Kidney (tissue), 14 donors: ENCODE measurements around the gene LY6G6F. TPM values are rescaled to one million over a fixed set of nuclear protein-coding genes. Genes with fewer than 3 reads are reported as not detected.

Experiments
- DNase-seq, 5 donors: peaks; one replicate each; pipeline ENCODE4 v3.0.0-alpha.2; 2013 to 2020
- FAIRE-seq: peaks from 2 replicates; lab custom pipeline; 2012; peaks lifted over from hg19 to GRCh38; lab: Jason Lieb, UNC
- H3K27ac ChIP-seq, 2 donors: one replicate each; pipeline ENCODE4 v1.7.0; 2013; ENCODE audit warnings: low read depth in 2 of 2, low read length in 2 of 2, inconsistent platforms in 1 of 2
- H3K27me3 ChIP-seq: one replicate; pipeline ENCODE4 v1.7.1; 2013; ENCODE audit warnings: low read length, inconsistent platforms; ENCODE audit not compliant: control insufficient read depth, insufficient read depth
- H3K36me3 ChIP-seq, 3 donors: one replicate each; pipeline versions ENCODE4 v1.7.0 to v1.7.1; 2013; ENCODE audit warnings: low read length in 3 of 3, control low read depth in 1 of 3, inconsistent platforms in 1 of 3; ENCODE audit not compliant: insufficient read depth in 3 of 3, control insufficient read depth in 2 of 3
- H3K4me1 ChIP-seq, 3 donors: one replicate each; pipeline versions ENCODE4 v1.7.0 to v1.7.1; 2013; ENCODE audit warnings: low read length in 3 of 3, inconsistent platforms in 1 of 3, low read depth in 1 of 3; ENCODE audit not compliant: control insufficient read depth in 2 of 3, insufficient read depth in 2 of 3
- H3K4me3 ChIP-seq, 3 donors: one replicate each; pipeline versions ENCODE4 v1.7.0 to v1.8.1; 2013; ENCODE audit warnings: low read length in 3 of 3, control low read depth in 1 of 3, inconsistent platforms in 1 of 3
- H3K9ac ChIP-seq, 3 donors: one replicate each; pipeline versions ENCODE4 v1.7.0 to v1.7.1; 2013; ENCODE audit warnings: low read length in 3 of 3, control low read depth in 1 of 3, inconsistent platforms in 1 of 3
- H3K9me3 ChIP-seq, 3 donors: one replicate each; pipeline versions ENCODE4 v1.7.0 to v1.7.1; 2013; ENCODE audit warnings: low read length in 3 of 3, control low read depth in 1 of 3, inconsistent platforms in 1 of 3; ENCODE audit not compliant: control insufficient read depth in 2 of 3, insufficient read depth in 1 of 3
- CTCF ChIP-seq: IDR thresholded peaks from 3 replicates; pipeline ENCODE4 v1.5.1; 2012; ENCODE audit warnings: mild to moderate bottlenecking, moderate library complexity, borderline replicate concordance; ENCODE audit not compliant: insufficient read depth; ENCODE audit errors: extremely low read depth
- intact Hi-C: fragments of 100-400 bp; cut with DNase I; formaldehyde crosslinking; loops from one replicate; pipeline ENCODE4 v1.11.1; 2022
- polyA plus RNA-seq: library from polyadenylated mRNA; stranded (reverse); fragments of 350-450 nt; fragmentation: Illumina TruSeq; extraction: RNeasy Lipid Tissue Mini Kit (QIAGEN cat#74804); gene quantifications from one replicate; pipeline ENCODE4 v1.2.3, GENCODE V29; 2014; ENCODE audit warnings: low read depth, low replicate concordance; ENCODE audit not compliant: insufficient read depth
- total RNA-seq: library from RNA; stranded (reverse); fragmentation: NEBNext Ultra II Directional; extraction: Animal tissue kit (Norgen Biotek cat#: 25700); gene quantifications from one replicate; pipeline ENCODE4 v1.2.1, GENCODE V29; 2021
- donor health status: control.
- donor health status: control.
- donor health status: control.
- donor health status: control.
- donor health status: control.
- donor health status: DM: yes; HTN: yes; CAD: no.
- donor health status: Normal renal cell carcinoma (clear cell type).

LY6G6F gene
- total and polyA plus RNA-seq, 2 donors from 2014 or later, result not detected

- peak overlapping the region in 1 of 2 donors; percentile 84 for H3K27ac ChIP-seq
- no peak for TF ChIP-seq CTCF
- FAIRE-seq, result no peak
- no peak for DNase-seq
- H3K4me3 ChIP-seq, result peak overlapping the region; percentile 92 to 98 (median 93)
- peak overlapping the region in 2 of 3 donors; percentile 22 to 86 for H3K9ac ChIP-seq
- intact Hi-C loops, result no loop called here
- no peaks in the 10 kb centered on the region for H3K9me3 ChIP-seq
- peaks cover 0 to 45% (median 36%) of the 10 kb centered on the region in 3 donors for H3K4me1 ChIP-seq
- peaks cover 0 to 7% (median 6%) of the 10 kb centered on the region in 3 donors for H3K36me3 ChIP-seq
- H3K27me3 ChIP-seq, result no peaks in the 10 kb centered on the region
Observed at GRCh38 chr6:31661262-31662123, 45.2 kb upstream of the LY6G6F start.

- intact Hi-C loops, result no loop called here
- peaks cover 2 to 48% (median 40%) of the 10 kb centered on the region in 3 donors for H3K4me1 ChIP-seq
- peak overlapping the region in 1 of 3 donors; percentile 94 for H3K4me3 ChIP-seq
- DNase-seq (no peak), FAIRE-seq (no peak)
- no peaks in the 10 kb centered on the region for H3K9me3 ChIP-seq
- no peaks in the 10 kb centered on the region for H3K27me3 ChIP-seq
- peaks cover 0 to 7% (median 6%) of the 10 kb centered on the region in 3 donors for H3K36me3 ChIP-seq
- H3K9ac ChIP-seq, result no peak overlapping the region
- H3K27ac ChIP-seq, result peak overlapping the region in 1 of 2 donors; percentile 17
- TF ChIP-seq CTCF, result no peak
Observed at GRCh38 chr6:31662124-31662723, 44.4 kb upstream of the LY6G6F start.

DNA sequence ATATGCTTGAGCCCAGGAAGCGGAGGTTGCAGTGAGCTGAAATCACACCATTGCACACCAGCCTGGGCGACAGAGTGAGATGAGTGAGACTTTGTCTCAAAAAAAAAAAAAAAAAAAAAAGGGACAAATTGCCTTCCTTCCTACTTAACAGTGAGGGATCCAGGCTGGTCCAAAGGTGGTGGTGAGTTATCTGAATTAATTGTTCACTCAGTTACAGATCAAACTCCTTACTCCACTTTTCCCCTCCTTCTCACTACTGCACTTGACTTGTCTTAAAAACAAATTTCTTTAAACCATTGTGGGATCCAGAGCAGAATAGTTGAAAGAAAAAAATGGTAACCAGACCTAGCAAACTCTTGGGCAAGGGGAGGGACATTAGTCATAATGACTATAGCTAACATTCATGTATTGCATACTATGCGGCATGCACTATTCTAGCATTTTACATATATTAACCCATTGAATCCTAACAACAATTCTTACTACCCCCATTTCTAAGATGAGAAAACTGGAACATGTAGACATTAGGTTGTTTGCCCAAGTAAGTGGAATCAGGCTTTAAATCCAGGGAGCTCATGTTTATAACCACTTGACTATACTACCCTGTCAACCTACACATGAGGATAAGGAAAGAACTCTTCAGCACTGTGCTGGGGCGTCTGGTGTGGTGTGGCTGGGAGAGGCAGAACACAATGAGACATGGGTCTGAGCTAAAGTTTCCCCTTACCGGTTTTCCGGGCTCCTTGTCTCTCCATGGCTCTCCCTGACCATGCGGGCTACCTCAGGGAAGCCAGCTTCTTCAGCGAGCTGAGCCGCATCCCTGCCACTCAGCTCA is 43.3 kb upstream of the LY6G6F start:
- no peak for TF ChIP-seq CTCF
- FAIRE-seq (no peak), DNase-seq (no peak)
- H3K4me3 ChIP-seq, result peak overlapping the region; percentile 89 to 94 (median 94)
- H3K27me3 ChIP-seq, result no peaks in the 10 kb centered on the region
- H3K9ac ChIP-seq, result peak overlapping the region in 2 of 3 donors; percentile 16 to 77
- H3K4me1 ChIP-seq, result peaks cover 2 to 41% (median 40%) of the 10 kb centered on the region in 3 donors
- H3K9me3 ChIP-seq, result no peaks in the 10 kb centered on the region
- intact Hi-C loops, result no loop called here
- peaks cover 5 to 12% (median 9%) of the 10 kb centered on the region in 3 donors for H3K36me3 ChIP-seq
- H3K27ac ChIP-seq, result peak overlapping the region; percentile 85 to 97
